Dendritic cell treated with granulocyte-macrophage colony-stimulating factor and Interleukin-4, amounts not matched to agents 40 ng/mL and 50 ng/mL, for 4 days (primary cell): Measurements from ENCODE around the gene HOXA2.

Experiments used
- H3K27ac Mint-ChIP-seq: one replicate; pipeline ENCODE4 v1.8.0; 2022; ENCODE audit warnings: mild to moderate bottlenecking, mixed read lengths
- H3K27me3 Mint-ChIP-seq: one replicate; pipeline ENCODE4 v1.8.0; 2022; ENCODE audit warnings: mild to moderate bottlenecking, mixed read lengths
- H3K36me3 Mint-ChIP-seq: one replicate; pipeline ENCODE4 v1.8.0; 2022; ENCODE audit warnings: low read depth, mixed read lengths
- H3K4me1 Mint-ChIP-seq: one replicate; pipeline ENCODE4 v1.8.0; 2022; ENCODE audit warnings: low read depth, mixed read lengths
- H3K4me3 Mint-ChIP-seq: one replicate; pipeline ENCODE4 v1.8.0; 2022; ENCODE audit warnings: mild to moderate bottlenecking, moderate library complexity, mixed read lengths
- H3K9me3 Mint-ChIP-seq: one replicate; pipeline ENCODE4 v1.8.0; 2022; ENCODE audit warnings: mixed read lengths
- intact Hi-C: fragments of 100-400 bp; cut with micrococcal nuclease; formaldehyde crosslinking; loops from one replicate; pipeline ENCODE4 v1.15.0; 2022

The HOXA2 gene

GRCh38 chr7:27144781-27145164, 42.3 kb upstream of the HOXA2 start:
- Mint-ChIP-seq H3K27ac (no peak overlapping the region), H3K27me3 (peaks cover 73% of the 10 kb centered on the region)
- intact Hi-C loops, result loop anchor here (5.0 kb wide), 1 partner anchor 282 kb away; the partner anchor contains the start of gene SKAP2

GRCh38 chr7:27143950-27144780, 41.7 kb upstream of the HOXA2 start:
- Mint-ChIP-seq H3K4me3 (no peak overlapping the region), H3K9me3 (no peaks in the 10 kb centered on the region), H3K27ac (no peak overlapping the region), H3K36me3 (no peaks in the 10 kb centered on the region), H3K27me3 (peaks cover 69% of the 10 kb centered on the region), H3K4me1 (peaks cover 23% of the 10 kb centered on the region)
- intact Hi-C loops, result no loop called here

More at GRCh38 chr7:27144781-27145164, 42.3 kb upstream of the HOXA2 start:
- Mint-ChIP-seq H3K4me3 (peak overlapping the region; percentile 6), H3K4me1 (peaks cover 23% of the 10 kb centered on the region), H3K9me3 (no peaks in the 10 kb centered on the region), H3K36me3 (no peaks in the 10 kb centered on the region)

- H3K4me3 Mint-ChIP-seq, result peak within 1 kb of the TSS; percentile 74
Measured at GRCh38 chr7:27143023-27143949, 40.8 kb upstream of the HOXA2 start, which contains the start of gene HOXA5. Gene HOXA5, minus strand, starts transcription at chr7:27143681. Its CDS starts 74 bp downstream, at chr7:27143607.

GRCh38 chr7:27142580-27143022, 40.1 kb upstream of the HOXA2 start:
- Mint-ChIP-seq H3K27me3 (peaks cover 61% of the 10 kb centered on the region), H3K36me3 (no peaks in the 10 kb centered on the region), H3K9me3 (no peaks in the 10 kb centered on the region), H3K4me3 (peak overlapping the region; percentile 74), H3K27ac (peak overlapping the region; percentile 0), H3K4me1 (peaks cover 14% of the 10 kb centered on the region)
- intact Hi-C loops, result no loop called here

More at GRCh38 chr7:27143023-27143949, 40.8 kb upstream of the HOXA2 start, which contains the start of gene HOXA5:
- no peaks in the 10 kb centered on the region for H3K36me3 Mint-ChIP-seq
- peak within 1 kb of the TSS; percentile 0 for H3K27ac Mint-ChIP-seq
- intact Hi-C loops, result no loop called here
- no peaks in the 10 kb centered on the region for H3K9me3 Mint-ChIP-seq
- H3K27me3 Mint-ChIP-seq, result peaks cover 63% of the 10 kb centered on the region
- H3K4me1 Mint-ChIP-seq, result peaks cover 19% of the 10 kb centered on the region

GRCh38 chr7:27141923-27142579, 39.6 kb upstream of the HOXA2 start:
- Mint-ChIP-seq H3K4me3 (peak overlapping the region; percentile 74), H3K27ac (peak overlapping the region; percentile 0), H3K9me3 (no peaks in the 10 kb centered on the region), H3K4me1 (peaks cover 15% of the 10 kb centered on the region), H3K27me3 (peaks cover 59% of the 10 kb centered on the region), H3K36me3 (no peaks in the 10 kb centered on the region)
- intact Hi-C loops, result no loop called here

GRCh38 chr7:27141137-27141922, 38.8 kb upstream of the HOXA2 start:
- intact Hi-C loops, result no loop called here
- no peak overlapping the region for H3K4me3 Mint-ChIP-seq
- H3K9me3 Mint-ChIP-seq, result no peaks in the 10 kb centered on the region
- no peaks in the 10 kb centered on the region for H3K36me3 Mint-ChIP-seq
- peaks cover 16% of the 10 kb centered on the region for H3K4me1 Mint-ChIP-seq
- peaks cover 57% of the 10 kb centered on the region for H3K27me3 Mint-ChIP-seq
- no peak overlapping the region for H3K27ac Mint-ChIP-seq

GRCh38 chr7:27140126-27140857, 37.8 kb upstream of the HOXA2 start:
- intact Hi-C loops, result no loop called here
- H3K4me1 Mint-ChIP-seq, result peaks cover 18% of the 10 kb centered on the region
- no peaks in the 10 kb centered on the region for H3K36me3 Mint-ChIP-seq
- peaks cover 55% of the 10 kb centered on the region for H3K27me3 Mint-ChIP-seq
- H3K9me3 Mint-ChIP-seq, result no peaks in the 10 kb centered on the region
- no peak overlapping the region for H3K27ac Mint-ChIP-seq
- no peak overlapping the region for H3K4me3 Mint-ChIP-seq

GRCh38 chr7:27139334-27140125, 37.0 kb upstream of the HOXA2 start:
- Mint-ChIP-seq H3K4me1 (peaks cover 21% of the 10 kb centered on the region), H3K9me3 (no peaks in the 10 kb centered on the region), H3K36me3 (no peaks in the 10 kb centered on the region), H3K27me3 (peaks cover 53% of the 10 kb centered on the region), H3K4me3 (no peak overlapping the region), H3K27ac (no peak overlapping the region)
- intact Hi-C loops, result no loop called here

- intact Hi-C loops, result no loop called here
Measured at GRCh38 chr7:27138985-27139333, 36.5 kb upstream of the HOXA2 start.

GRCh38 chr7:27138472-27138871, 36.0 kb upstream of the HOXA2 start:
- Mint-ChIP-seq H3K4me1 (peaks cover 28% of the 10 kb centered on the region), H3K36me3 (no peaks in the 10 kb centered on the region), H3K27me3 (peaks cover 48% of the 10 kb centered on the region), H3K27ac (no peak overlapping the region), H3K4me3 (no peak overlapping the region), H3K9me3 (no peaks in the 10 kb centered on the region)
- intact Hi-C loops, result no loop called here

More at GRCh38 chr7:27138985-27139333, 36.5 kb upstream of the HOXA2 start:
- Mint-ChIP-seq H3K4me3 (no peak overlapping the region), H3K36me3 (no peaks in the 10 kb centered on the region), H3K27ac (no peak overlapping the region), H3K9me3 (no peaks in the 10 kb centered on the region), H3K4me1 (peaks cover 26% of the 10 kb centered on the region), H3K27me3 (peaks cover 49% of the 10 kb centered on the region)

- no peaks in the 10 kb centered on the region for H3K36me3 Mint-ChIP-seq
- no peak overlapping the region for H3K4me3 Mint-ChIP-seq
- intact Hi-C loops, result no loop called here
- no peak overlapping the region for H3K27ac Mint-ChIP-seq
- H3K9me3 Mint-ChIP-seq, result no peaks in the 10 kb centered on the region
- peaks cover 47% of the 10 kb centered on the region for H3K27me3 Mint-ChIP-seq
- peaks cover 28% of the 10 kb centered on the region for H3K4me1 Mint-ChIP-seq
Measured at GRCh38 chr7:27137640-27138315, 35.3 kb upstream of the HOXA2 start.
